GM18511 (cell line): ENCODE data around the gene AGBL1.

Experiments used
- ATAC-seq: cut with Tn5 transposase; IDR thresholded peaks from one replicate; pipeline ENCODE4 v1.9.1; 2021; ENCODE audit warnings: mild to moderate bottlenecking, moderate library complexity; ENCODE audit not compliant: unreplicated experiment

Gene AGBL1

DNA sequence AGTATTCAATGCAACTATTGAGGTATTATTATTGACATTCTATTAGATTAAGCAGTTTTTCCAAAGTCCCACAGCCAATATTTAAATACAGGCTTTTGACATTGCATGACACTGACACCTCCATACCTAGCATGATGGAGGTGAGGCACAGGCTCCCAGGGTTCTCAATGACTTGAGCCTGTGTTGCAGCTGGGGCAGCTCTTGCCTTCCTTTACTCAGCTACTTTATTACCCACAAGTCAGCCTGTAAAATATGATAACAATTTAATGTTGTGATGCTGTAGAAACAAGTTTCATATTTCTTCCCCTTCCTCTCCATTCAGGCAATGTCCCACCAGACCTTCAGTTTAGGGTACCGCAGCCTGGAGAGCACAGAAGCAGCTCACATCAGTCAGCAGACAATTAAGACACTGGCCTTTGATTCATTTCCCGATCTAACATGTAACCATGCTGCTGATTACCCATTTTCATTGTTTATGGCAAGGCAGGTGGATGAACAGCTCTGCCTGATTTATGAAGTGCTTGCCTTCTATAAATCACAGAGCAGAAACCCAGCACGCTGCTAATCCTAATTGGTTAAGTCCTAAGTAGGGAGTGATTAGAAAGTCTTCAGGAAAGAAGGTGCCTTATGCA is 826.1 kb downstream of the AGBL1 start:
- no peak for ATAC-seq

DNA sequence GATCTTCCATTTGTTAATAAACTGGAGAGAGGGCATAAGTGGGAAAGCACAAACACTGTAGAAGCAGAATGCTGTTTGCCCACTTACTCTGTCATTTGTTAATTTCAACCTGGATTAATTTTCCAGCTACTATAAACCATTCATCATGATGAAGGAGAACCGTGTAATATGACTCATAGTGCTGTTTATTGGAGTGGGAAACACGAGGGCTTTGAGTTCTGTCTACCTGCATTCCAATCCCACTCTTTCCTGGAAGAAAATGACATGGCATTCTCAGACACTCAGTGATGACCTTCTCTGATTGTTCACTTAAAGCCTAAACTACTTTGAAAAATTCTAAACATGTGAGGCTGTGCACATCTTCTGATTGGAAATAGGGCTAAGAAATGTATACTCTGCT is 826.7 kb downstream of the AGBL1 start:
- no peak for ATAC-seq

DNA sequence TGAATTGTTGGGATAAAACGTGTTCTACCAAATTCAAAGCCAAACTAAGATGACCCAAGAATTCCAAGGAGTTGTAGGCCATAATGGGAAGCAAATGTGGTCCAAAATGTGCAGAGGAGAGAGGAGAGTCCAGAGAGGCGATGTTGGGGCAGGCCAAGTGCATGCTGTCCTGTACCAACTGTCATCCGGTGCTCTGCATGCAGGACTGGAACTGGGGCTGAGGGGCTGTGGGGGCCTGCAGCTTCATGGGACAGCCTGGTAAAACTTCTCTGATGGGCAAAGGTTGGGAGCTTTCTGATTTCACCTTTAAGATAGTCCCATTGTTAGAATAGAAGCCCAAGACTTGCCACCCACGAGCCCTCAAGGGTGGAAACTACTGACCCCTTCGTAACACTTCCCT is 831.4 kb downstream of the AGBL1 start:
- ATAC-seq = no peak

DNA sequence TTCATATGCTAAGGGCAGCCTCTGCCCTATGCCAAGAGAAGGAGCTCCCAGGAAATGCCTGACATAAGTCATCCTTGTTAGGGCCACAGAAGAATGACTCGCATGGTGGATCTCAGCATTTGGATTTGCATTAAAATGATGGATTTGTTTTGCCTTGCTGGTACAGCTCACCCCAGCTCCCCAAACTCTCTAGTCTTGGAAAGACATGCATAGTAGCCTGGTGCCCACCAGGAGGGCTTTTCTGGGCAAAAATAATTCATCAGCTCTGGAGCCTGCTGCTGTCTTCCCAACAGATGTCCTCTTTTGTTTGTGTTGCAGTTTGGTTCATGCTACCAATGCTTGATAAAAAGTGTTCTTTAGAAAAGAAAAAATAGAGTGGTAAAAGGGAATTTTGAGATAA is 833.0 kb downstream of the AGBL1 start:
- ATAC-seq = no peak

DNA sequence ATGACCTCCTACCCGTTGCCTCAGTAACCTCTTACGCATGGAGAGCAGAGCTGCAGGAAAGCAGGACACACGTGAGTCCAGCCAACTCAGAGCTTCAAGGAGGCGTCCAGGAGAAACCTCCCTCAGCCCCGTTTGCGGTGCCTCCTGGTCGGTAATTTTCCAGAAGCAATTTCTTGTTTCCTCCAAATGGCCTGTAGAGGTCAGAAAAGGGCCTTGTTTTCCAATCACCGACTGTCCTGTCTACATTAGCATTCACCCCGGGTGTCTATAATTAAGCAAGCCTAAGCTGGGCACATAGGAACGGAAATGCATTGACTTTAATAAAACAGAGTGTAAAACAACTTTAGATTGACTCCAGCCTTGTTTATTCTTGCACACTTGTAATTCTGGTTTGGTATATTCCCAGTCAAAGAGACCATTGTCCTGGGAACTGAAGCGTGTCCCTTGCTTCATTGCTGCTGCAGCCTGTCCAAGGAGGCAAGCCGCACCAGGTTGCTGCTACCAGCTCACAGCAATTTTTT is 836.2 kb downstream of the AGBL1 start:
- ATAC-seq = no peak

DNA sequence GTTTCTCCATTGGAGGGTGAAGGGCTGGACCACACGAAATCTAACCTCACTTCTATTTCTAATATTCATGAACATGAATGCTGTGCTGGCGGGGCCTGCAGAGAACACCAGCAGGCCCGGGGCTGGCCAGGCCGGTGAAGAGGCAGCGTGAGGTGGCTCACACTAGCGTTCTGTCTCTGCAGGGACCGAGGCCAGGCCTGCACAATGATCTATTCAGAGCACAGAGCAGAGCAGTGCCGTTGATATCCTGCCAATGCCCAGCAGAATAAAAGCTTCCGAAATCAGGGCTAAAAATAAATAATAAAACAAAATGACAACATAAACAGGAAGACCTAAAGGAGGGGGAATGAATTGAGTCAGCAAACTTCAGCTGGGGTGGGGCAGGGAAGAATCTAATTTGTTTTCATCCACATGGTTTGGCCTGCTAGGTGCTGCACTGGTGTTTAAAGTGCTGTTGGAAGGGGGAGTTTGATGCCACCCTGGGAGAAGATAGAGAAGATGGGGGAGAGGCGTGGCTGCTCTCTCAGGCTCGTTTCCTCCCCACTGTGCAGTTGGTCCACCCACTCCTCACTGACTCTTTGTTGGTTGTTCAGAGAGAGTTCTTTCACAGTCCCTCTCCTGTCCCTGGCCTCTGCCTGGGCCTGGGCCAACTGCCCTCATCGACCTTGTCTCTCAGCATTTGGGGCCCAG is 837.1 kb downstream of the AGBL1 start:
- ATAC-seq = no peak

DNA sequence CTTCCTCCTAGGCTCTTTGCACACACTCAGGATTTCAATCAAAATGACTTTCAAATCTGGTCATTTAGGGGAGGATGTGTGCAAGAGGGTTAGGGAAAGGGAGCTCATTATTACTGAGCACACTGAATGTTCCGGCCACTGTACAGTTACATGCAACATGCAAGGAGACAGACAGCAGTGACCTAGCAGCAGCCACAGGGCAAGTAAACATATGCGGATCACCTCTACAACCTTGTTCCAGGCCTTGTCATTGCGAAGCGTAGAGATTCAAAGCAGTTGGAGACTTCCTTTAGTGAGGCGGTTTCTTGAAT is 837.6 kb downstream of the AGBL1 start:
- no peak for ATAC-seq

DNA sequence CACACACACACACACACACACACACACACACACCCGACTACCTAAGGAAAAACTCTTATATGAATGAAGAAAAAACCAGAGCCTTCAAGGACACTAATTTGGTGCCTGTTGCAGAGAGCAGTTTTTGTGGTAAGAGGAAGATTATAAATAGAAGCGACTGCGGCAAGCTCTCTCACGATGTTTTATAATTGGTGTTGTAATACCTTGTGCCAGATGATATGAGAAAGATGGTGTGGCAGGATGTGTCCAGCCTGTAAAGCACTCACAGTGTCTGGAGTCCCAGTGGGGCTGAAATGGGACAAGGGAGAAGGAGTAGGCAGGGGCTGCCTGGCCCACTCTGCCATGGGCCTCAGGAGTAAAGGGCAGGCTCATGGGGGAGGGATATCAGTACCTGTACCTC is 839.9 kb downstream of the AGBL1 start:
- no peak for ATAC-seq

DNA sequence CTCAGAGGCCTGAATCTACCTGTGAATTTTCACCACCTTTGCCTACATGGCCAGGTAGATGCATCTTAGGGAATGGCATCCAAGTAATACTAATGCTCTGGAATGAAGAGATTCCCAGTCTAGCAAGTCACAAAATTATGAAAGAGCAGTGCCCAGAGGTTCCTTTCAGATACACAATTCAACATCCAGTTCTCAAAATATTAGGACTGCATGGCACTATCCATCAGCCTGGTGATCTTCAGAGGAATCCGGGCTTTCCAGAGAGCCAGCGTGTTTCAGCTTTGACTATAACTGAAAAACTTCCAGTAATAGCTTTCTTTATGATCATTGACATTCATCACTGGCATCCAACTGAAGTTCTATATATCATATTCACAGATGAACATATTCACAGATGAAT is 849.8 kb downstream of the AGBL1 start:
- ATAC-seq = no peak

DNA sequence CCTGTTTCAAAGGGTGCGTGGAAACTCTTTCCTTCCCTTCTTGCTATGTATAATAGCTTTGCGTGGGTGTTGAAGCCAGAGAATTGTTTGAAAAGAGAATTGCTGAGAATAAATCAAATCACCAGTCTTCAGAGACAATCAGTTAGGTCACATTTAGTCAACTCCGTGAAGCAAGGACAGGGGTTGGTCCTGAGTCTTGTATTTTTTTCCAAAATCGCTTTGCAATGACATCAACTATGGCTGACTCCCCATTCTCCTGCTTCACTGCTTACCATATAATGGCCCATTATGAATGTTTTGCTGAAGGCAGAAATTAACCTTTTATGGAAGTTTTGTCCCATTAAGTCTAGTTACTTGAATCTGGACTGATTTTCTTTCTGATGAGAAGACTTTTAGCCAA is 852.8 kb downstream of the AGBL1 start:
- ATAC-seq = no peak

DNA sequence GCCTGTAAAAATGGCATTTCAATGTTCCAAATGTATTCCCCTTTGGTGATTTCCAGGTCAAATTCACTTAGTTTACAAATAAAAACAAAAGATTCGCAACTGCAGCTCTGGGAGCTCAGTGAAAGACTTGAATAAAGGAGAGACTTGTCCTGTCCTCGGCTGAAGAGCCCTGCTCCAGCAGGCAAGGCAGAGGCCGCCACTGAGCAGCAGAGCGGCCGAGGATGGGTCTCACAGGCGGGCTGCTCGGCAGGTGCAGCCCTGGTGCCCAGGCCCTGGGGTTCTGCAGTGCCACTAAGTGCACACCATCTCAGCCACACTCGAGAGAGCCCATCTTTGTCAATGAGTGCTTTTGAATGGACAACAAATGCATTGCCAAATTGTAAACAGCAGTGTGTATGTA is 856.2 kb downstream of the AGBL1 start:
- no peak for ATAC-seq

DNA sequence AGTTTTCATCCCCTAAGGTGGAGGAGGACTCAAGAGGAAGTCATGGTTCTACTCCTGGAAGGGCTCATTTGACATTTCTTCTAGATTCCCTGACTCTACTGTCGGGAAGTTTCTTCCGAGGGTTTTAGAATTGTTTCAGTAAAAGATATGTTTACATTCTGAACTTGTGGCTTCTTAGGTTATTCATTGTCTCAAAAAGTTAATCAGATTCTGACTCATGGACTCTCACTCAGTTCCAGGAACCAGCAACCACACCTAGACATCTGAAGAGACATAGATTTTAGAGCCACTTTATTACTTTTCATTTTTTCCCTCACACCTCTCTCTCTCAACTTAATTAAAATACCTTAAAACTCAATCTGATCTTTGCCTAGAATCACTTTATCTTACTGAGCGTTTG is 862.6 kb downstream of the AGBL1 start:
- ATAC-seq = no peak

DNA sequence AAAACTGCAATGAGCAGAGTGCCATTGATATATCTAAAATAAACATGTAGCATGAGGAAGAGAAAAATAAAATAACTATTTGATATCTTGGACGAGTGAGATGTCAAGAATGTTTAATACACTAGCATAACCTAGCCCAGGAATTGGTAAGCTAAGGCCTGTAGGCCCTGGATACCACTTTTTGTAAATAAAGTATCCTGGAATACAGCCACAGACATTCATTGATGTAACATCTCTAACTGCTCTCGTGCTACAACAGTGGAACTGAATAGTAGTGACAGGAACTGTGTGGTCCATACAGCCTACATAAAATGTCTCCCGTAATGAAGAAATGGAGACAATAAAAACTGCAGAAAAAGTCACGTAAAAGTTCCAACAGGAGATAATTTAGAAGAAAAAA is 869.0 kb downstream of the AGBL1 start:
- ATAC-seq = no peak

DNA sequence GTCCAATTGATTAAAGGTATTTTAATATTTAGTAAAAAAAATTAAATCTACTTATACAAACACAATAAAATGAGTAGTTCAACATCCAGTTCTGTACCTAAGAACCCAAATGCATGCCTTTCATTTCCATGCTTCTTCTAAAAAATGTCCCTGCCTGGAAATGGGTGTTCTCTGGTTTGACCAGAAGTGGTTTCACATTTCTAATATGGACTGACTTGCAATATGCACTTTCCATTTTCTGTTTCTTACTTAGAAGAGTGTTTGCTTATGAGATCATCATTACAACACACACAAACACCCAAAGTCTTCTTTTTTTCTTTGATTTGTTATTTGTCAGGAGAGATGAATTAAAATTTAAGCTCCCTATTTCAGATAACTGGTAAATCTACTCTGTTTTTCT is 879.6 kb downstream of the AGBL1 start:
- no peak for ATAC-seq

DNA sequence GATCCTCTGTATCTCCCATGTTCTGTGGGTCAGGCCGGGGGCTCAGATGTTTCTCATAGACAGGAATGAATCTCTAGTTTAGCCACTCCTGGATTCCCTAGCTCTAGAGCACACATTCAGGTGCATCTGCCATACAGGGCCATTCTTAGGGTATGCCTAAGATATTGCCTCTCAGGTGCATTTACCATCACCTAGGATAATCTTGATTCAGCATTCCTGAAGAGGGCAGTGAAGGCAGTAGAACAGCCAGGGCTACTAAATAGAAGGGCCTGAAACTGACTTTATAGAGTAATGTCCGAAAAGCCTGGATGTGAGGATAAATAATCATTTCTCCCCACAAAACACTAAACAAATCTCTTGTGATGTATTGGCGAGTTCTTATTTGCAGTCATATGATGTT is 882.0 kb downstream of the AGBL1 start:
- ATAC-seq = no peak

DNA sequence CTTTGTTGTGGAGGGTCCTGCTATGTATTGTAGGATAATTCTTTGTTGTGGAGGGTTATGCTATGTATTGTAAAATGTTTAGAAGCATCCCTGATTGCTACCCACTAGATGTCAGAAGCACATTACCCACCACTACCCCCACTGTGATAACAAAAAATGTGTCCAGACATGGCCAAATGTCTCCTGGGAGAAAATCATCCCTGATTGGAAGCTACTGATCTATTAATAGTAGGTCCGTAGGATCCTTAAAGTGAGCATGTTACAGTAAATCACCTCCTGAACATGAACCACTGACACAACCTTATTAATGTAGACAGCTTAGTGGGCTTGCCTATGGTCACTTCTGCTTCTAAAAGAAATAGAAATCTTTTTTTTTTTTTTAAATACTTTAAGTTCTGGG is 884.6 kb downstream of the AGBL1 start:
- ATAC-seq = no peak

DNA sequence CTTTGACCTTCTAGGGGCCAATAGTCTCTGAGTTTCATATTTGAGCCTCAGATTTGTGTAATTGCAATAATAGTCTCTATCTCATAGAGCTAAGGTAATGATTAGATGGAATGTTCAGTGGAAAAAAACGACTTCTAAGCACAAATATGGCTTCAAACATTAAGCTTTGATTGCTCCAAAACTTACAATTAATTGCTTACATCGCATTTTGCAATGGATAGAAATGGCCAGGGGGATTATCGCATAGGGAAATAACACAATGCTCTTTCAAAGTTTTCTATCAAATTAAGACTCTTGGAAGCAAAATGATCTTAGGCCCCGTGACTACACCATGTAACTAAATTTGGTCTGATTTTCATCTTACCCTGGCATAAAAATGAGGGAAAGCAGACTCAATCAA is 888.6 kb downstream of the AGBL1 start:
- no peak for ATAC-seq

DNA sequence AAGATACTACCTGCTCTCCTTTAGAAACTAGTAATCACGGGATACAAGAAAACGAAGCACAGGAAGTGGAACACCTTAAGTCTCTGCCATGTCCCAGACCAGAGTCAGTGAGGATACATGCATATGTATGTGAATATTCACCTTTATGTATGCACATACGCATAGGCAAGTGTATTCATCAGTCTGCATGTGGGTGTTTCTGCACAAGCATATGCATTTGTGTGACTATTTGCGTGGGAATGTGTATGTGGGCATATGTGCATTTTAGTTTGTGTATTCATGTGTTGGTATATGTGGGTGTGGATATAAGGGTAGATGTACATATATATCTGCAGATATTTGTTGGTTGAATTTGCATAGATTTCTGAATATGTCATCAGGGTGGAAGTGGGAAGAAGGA is 889.7 kb downstream of the AGBL1 start:
- no peak for ATAC-seq

DNA sequence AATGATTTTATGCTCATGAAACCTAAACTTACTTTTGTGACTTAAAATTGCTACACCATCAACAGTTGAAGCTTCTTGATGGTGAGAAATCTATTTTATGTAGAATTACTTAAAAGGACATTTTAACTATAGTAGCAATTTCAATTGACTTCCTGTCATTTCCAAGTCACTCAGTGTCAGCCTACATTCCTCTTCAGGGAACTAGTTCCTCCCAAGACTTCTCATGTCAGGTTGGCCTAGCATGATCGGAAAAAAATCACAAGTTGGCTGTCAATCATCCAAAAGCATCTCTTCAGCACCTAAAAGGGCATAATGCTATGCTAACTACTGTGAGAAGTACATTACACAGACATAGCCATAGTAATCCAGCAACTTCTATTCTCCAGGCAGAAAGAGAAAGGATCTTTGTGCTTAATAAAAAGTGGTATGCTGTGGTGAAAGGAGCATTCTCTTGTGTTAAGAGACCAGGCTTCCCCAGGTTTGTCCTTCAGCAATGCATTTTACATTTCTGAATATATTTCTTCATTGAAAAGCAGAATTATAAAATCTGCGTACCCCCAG is 893.7 kb downstream of the AGBL1 start:
- no peak for ATAC-seq

DNA sequence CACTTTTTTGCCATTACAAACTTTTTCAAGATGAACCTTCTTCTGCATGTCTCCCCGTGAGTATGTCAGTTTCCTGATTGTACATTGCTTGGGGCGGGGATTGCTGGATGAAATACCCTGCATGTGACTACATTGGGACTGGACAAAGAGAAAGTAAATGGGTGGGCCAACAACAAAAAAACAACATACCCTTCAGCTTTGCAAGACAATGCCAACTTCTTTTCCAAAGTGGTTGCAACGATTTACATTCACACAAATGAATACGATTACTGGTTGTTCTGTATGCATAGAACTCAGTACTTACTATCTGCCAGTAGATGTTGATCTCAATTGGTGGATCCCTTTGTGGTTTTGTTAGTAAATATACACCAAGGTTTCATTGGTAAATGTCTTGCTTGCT is 908.4 kb downstream of the AGBL1 start:
- ATAC-seq = no peak

DNA sequence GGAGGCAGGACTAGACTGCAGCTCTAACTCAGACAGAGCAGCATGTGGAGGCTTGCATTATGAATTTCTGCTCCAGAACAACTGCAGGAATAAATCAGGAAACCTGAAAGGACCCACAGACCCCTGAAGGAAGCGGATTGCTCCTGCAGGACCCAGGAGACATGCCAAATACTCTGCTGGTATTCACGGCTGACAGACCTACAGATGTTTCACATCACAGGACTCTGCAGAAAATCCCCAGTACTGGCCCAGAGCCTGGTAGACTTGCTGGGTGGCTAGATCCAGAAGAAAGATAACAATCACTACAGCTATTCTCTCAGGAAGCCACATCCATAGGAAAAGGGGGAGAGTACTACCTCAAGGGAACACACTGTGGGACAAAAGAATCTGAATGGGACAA is 942.1 kb downstream of the AGBL1 start:
- no peak for ATAC-seq

DNA sequence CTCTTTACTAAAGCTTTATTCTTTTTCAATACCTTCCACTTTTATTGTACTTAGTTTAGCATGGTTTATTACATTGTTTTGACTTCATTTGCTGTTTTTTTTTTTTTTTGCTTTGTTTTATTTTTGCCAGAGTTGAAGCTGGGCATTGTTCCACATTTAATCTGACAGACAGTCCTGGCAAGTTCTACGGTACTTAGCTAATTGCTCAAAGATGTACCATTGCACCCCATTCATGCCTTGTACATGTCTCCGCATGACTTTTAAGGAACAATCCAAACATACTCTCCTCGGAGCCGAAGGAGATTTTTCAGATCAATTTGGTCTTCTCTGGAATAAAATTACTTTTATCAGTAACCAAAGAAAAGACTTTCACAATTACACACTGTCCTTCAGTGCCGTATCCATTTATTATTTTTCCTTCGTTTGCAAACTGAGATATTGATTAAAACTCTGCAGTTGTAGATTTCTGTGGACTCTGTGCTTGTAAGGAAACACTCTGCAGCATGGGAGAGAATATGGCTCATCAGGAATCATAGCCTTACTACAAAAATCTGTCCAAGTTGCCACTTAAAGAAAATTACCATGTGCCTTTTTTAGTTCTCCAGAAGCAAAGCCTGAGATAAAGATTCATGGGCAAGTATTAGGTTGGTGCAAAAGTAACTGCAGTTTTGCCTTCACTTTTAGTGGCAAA is 952.0 kb downstream of the AGBL1 start:
- no peak for ATAC-seq
